Trophoblast cell (in vitro differentiated cells and primary cell): Measurements from ENCODE around the gene PAPPA.

Experiments
- DNase-seq, 2 donors: peaks; one replicate each; pipeline ENCODE4 v3.0.0-alpha.2; 2016
- H2AFZ ChIP-seq: 2 replicates; pipeline ENCODE4 v1.6.1; 2013; ENCODE audit warnings: low read length, moderate library complexity, mild to moderate bottlenecking; ENCODE audit not compliant: insufficient read depth, poor library complexity
- H2AK5ac ChIP-seq: 2 replicates; pipeline ENCODE4 v1.6.1; 2013; ENCODE audit warnings: mild to moderate bottlenecking, low read length
- H2BK120ac ChIP-seq: 2 replicates; pipeline ENCODE4 v1.6.1; 2013; ENCODE audit warnings: low read length, mild to moderate bottlenecking, moderate library complexity; ENCODE audit not compliant: insufficient read depth, poor library complexity
- H2BK12ac ChIP-seq: 2 replicates; pipeline ENCODE4 v1.6.1; 2013; ENCODE audit warnings: mild to moderate bottlenecking, low read length, moderate library complexity
- H2BK5ac ChIP-seq: 2 replicates; pipeline ENCODE4 v1.6.1; 2013; ENCODE audit warnings: low read length, low read depth, moderate library complexity, mild to moderate bottlenecking; ENCODE audit not compliant: poor library complexity
- H3K14ac ChIP-seq: 2 replicates; pipeline ENCODE4 v1.6.1; 2013; ENCODE audit warnings: mild to moderate bottlenecking, low read length
- H3K18ac ChIP-seq: 2 replicates; pipeline ENCODE4 v1.6.1; 2013; ENCODE audit warnings: mild to moderate bottlenecking, low read length
- H3K23ac ChIP-seq: 2 replicates; pipeline ENCODE4 v1.6.1; 2013; ENCODE audit warnings: low read length
- H3K27ac ChIP-seq: 2 replicates; pipeline ENCODE4 v1.5.1; 2013; ENCODE audit warnings: low read depth, mild to moderate bottlenecking, inconsistent platforms, low read length, moderate library complexity
- H3K27me3 ChIP-seq: 2 replicates; pipeline ENCODE4 v1.6.1; 2013; ENCODE audit warnings: inconsistent platforms, mild to moderate bottlenecking, low read length, moderate library complexity; ENCODE audit not compliant: insufficient read depth
- H3K36me3 ChIP-seq, 2 experiments: 1 replicate in 1 of 2; 2 replicates in 1 of 2; pipeline ENCODE4 v1.6.1; 2013; ENCODE audit warnings: low read length in 2 of 2, mild to moderate bottlenecking in 2 of 2, moderate library complexity in 1 of 2; ENCODE audit not compliant: insufficient read depth in 2 of 2, control insufficient read depth in 1 of 2
- H3K4ac ChIP-seq: 2 replicates; pipeline ENCODE4 v1.6.1; 2013; ENCODE audit warnings: low read depth, mild to moderate bottlenecking, low read length, moderate library complexity
- H3K4me1 ChIP-seq, 2 experiments: 1 replicate in 1 of 2; 2 replicates in 1 of 2; pipeline ENCODE4 v1.6.1; 2013; ENCODE audit warnings: low read length in 2 of 2, mild to moderate bottlenecking in 2 of 2, moderate library complexity in 1 of 2; ENCODE audit not compliant: insufficient read depth in 2 of 2, control insufficient read depth in 1 of 2
- H3K4me2 ChIP-seq: 2 replicates; pipeline ENCODE4 v1.6.1; 2013; ENCODE audit warnings: inconsistent platforms, mild to moderate bottlenecking, low read length, moderate library complexity
- H3K4me3 ChIP-seq: 2 replicates; pipeline ENCODE4 v1.5.1; 2013; ENCODE audit warnings: mild to moderate bottlenecking, low read depth, low read length, inconsistent platforms
- H3K79me1 ChIP-seq: one replicate; pipeline ENCODE4 v1.6.1; 2013; ENCODE audit warnings: low read length
- H3K79me2 ChIP-seq: 2 replicates; pipeline ENCODE4 v1.6.1; 2013; ENCODE audit warnings: low read length, mild to moderate bottlenecking; ENCODE audit not compliant: control insufficient read depth, insufficient read depth, poor library complexity
- H3K9ac ChIP-seq: 2 replicates; pipeline ENCODE4 v1.6.1; 2013; ENCODE audit warnings: mild to moderate bottlenecking, low read length
- H3K9me3 ChIP-seq: 2 replicates; pipeline ENCODE4 v1.6.1; 2013; ENCODE audit warnings: low read depth, mild to moderate bottlenecking, control low read depth, inconsistent platforms, low read length; ENCODE audit not compliant: insufficient read depth
- H4K12ac ChIP-seq: 2 replicates; pipeline ENCODE4 v1.6.1; 2013; ENCODE audit warnings: low read depth, mild to moderate bottlenecking, low read length, moderate library complexity
- H4K8ac ChIP-seq: 2 replicates; pipeline ENCODE4 v1.6.1; 2013; ENCODE audit warnings: low read depth, mild to moderate bottlenecking, low read length, moderate library complexity
- H4K91ac ChIP-seq: one replicate; pipeline ENCODE4 v1.6.1; 2013; ENCODE audit warnings: low read depth, mild to moderate bottlenecking, low read length, moderate library complexity
- WGBS: extraction: QIAGEN DNeasy Blood & Tissue Kit; methylation state at CpG from one replicate; pipeline ENCODE4 v1.1.7; 2013; ENCODE audit warnings: missing lambda C conversion rate; ENCODE audit not compliant: insufficient read length, insufficient coverage; ENCODE audit errors: extremely low coverage; 5-methylcytosine and 5-hydroxymethylcytosine counted together

PAPPA gene

GRCh38 chr9:116204252-116204882 lies 50.8 kb downstream of the PAPPA start:
- Histone ChIP-seq H3K4me2 (no peak overlapping the region), H3K79me1 (no peaks in the 10 kb centered on the region), H2AFZ (no peak overlapping the region), H3K27ac (no peak overlapping the region), H4K91ac (no peak overlapping the region), H3K9me3 (no peaks in the 10 kb centered on the region), H3K14ac (no peak overlapping the region), H3K4ac (no peak overlapping the region), H2BK120ac (no peak overlapping the region), H2AK5ac (no peak overlapping the region), H3K4me1 (no peaks in the 10 kb centered on the region), H3K79me2 (no peaks in the 10 kb centered on the region), H2BK12ac (no peak overlapping the region), H4K8ac (no peak overlapping the region), H3K23ac (no peak overlapping the region), H4K12ac (no peak overlapping the region), H3K36me3 (no peaks in the 10 kb centered on the region), H2BK5ac (no peak overlapping the region), H3K27me3 (no peaks in the 10 kb centered on the region), H3K4me3 (no peak overlapping the region), H3K18ac (no peak overlapping the region), H3K9ac (no peak overlapping the region)
- WGBS: no CpG with 5 or more reads among the region's 5 CpGs
- peak; percentile 67 to 79 for DNase-seq

DNA sequence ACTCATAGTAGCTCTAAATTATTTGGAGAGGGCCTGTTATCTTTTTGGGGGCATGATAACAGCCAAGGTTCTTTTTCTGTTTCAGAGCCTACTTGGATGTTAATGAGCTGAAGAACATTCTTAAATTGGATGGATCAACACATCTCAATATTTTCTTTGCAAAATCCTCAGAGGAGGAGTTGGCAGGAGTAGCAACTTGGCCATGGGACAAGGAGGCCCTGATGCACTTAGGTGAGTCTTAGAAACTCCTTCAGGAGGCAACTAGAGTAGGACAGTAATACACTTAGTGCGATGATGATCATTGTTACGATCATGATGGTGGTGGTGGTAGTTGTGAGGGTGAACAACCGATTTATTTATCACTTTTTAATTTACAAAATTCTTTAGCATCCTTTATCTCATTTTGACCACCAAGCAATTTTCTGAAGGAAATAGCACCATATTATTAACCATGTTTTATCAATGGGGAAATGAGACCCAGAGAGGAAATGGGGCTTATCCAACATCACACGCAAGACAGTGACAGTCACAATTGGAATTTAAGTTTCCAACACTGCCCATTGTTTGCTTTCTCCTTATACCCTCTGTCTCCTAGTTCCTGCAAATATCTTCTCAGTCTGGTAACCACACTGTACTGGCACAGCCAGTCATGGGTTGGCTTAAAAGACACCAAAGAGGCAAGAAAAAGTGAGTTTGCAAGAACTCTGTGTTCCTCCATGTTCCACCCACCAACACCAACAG lies 54.0 kb downstream of the PAPPA start:
- WGBS: no CpG with 5 or more reads among the region's 4 CpGs
- no peak for DNase-seq
- no peak overlapping the region for H3K4me2 ChIP-seq

DNA sequence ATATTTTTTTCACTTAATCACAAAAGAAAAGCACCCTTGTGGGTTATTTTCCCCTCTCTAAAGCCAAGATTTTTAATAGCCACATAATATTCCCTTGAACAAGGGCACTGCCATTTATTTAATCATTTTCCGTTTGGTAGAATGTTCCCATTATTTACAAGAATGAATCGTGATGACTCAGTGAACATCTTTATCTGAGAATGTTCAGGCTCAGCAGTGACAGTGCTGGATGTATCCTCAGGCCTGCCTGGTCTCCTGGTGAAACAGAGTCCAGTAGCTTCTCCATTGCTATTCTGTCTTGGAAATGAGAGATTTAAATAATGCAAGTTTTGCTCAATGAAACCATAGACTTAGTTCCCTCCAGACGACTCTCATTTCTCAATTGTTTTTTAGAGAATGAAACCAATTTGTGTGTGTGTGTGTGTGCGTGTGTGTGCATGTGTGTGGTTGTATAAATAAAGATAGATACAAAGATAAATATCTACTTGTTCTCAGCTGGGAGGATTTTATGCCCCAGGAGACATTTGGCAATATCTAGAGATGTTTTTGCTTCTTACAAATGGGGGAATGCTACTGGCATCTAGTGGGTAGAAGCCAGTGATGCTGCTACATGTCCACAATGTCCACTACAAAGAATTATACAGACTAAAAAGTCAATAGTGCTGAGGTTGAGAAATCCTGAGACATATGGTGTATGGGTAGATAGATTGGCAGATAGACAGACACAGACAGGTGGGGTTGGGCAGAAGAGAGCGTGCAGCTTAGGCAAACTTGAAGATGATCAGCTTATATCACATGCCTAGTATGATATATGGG lies 55.0 kb downstream of the PAPPA start:
- Histone ChIP-seq H3K9ac (no peak overlapping the region), H2AK5ac (no peak overlapping the region), H3K4me1 (peaks cover 0 to 3% of the 10 kb centered on the region in 2 experiments), H3K27ac (no peak overlapping the region), H3K27me3 (no peaks in the 10 kb centered on the region), H4K12ac (no peak overlapping the region), H3K79me2 (no peaks in the 10 kb centered on the region), H4K8ac (no peak overlapping the region), H2BK12ac (no peak overlapping the region), H2BK120ac (no peak overlapping the region), H3K4me3 (no peak overlapping the region), H3K14ac (no peak overlapping the region), H3K18ac (no peak overlapping the region), H3K9me3 (no peaks in the 10 kb centered on the region), H3K23ac (no peak overlapping the region), H4K91ac (no peak overlapping the region), H2BK5ac (no peak overlapping the region), H3K4me2 (no peak overlapping the region), H3K4ac (no peak overlapping the region), H2AFZ (no peak overlapping the region), H3K36me3 (peaks cover 0 to 7% of the 10 kb centered on the region in 2 experiments), H3K79me1 (no peaks in the 10 kb centered on the region)
- no CpG with 5 or more reads among the region's 5 CpGs for WGBS
- DNase-seq: peak in 1 of 2 donors; percentile 40

More for the DNA sequence above, 54.0 kb downstream of the PAPPA start:
- Histone ChIP-seq H3K14ac (no peak overlapping the region), H2AK5ac (no peak overlapping the region), H3K79me1 (no peaks in the 10 kb centered on the region), H2BK120ac (no peak overlapping the region), H3K4me1 (peaks cover 0 to 3% of the 10 kb centered on the region in 2 experiments), H2AFZ (no peak overlapping the region), H3K27me3 (no peaks in the 10 kb centered on the region), H3K9me3 (no peaks in the 10 kb centered on the region), H3K79me2 (no peaks in the 10 kb centered on the region), H3K36me3 (peaks cover 0 to 6% of the 10 kb centered on the region in 2 experiments), H3K23ac (no peak overlapping the region), H2BK12ac (no peak overlapping the region), H4K8ac (no peak overlapping the region), H3K18ac (no peak overlapping the region), H3K4me3 (no peak overlapping the region), H3K4ac (no peak overlapping the region), H4K12ac (no peak overlapping the region), H3K9ac (no peak overlapping the region), H3K27ac (no peak overlapping the region), H4K91ac (no peak overlapping the region), H2BK5ac (no peak overlapping the region)

DNA sequence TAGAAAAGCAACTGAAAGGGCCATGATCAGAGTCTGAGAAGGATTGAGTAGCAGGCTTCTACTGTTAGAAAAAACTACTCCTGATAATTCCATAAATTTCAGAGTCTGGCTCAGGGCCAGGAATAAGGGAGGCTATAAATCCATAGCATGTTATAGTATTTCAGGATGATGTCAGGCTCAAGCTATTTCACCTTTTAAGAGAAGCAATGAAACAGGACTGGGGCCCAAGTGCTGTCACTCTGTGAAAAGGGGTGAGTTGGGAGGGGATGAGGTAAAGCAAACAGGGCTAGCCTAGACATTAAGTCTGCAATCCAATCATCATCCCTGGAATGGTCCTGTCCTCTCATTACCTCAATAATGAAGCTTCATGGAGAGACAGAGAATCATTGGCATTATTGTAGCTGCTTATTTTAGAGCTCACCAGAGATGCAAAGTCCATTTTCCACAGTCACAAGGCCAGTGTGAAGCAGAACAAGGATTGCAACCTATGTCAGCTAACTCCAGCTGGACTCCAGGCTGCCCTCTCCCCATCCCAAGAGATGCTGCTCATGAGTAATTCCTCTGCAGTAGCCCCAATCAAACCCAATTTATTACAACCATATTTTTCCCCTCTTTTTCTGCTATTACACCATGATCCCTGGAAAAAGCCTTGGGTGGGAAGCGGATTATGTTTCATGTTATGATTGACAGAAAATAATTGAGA lies 56.0 kb downstream of the PAPPA start:
- no peaks in the 10 kb centered on the region for H3K27me3 ChIP-seq
- no peaks in the 10 kb centered on the region for H3K9me3 ChIP-seq
- H2BK12ac ChIP-seq: no peak overlapping the region
- H3K4me2 ChIP-seq: no peak overlapping the region
- DNase-seq: no peak
- no peak overlapping the region for H3K4me3 ChIP-seq
- WGBS: no CpG with 5 or more reads among the region's 1 CpG
- H2AK5ac ChIP-seq: no peak overlapping the region
- no peak overlapping the region for H4K91ac ChIP-seq
- no peak overlapping the region for H2BK5ac ChIP-seq
- no peak overlapping the region for H4K8ac ChIP-seq
- no peaks in the 10 kb centered on the region for H3K79me2 ChIP-seq
- no peak overlapping the region for H3K4ac ChIP-seq
- no peak overlapping the region for H2BK120ac ChIP-seq
- H3K23ac ChIP-seq: no peak overlapping the region
- H3K9ac ChIP-seq: no peak overlapping the region
- H3K36me3 ChIP-seq: peaks cover 0 to 9% of the 10 kb centered on the region in 2 experiments
- H3K27ac ChIP-seq: no peak overlapping the region
- H3K79me1 ChIP-seq: no peaks in the 10 kb centered on the region
- no peak overlapping the region for H3K18ac ChIP-seq
- H3K4me1 ChIP-seq: peaks cover 0 to 3% of the 10 kb centered on the region in 2 experiments
- no peak overlapping the region for H4K12ac ChIP-seq
- no peak overlapping the region for H2AFZ ChIP-seq
- H3K14ac ChIP-seq: no peak overlapping the region
